Mucosa of descending colon (tissue), 3 donors: ENCODE measurements around the gene HARBI1. TPM values are rescaled to one million over a fixed set of nuclear protein-coding genes. Genes with fewer than 3 reads are reported as not detected.

ENCODE experiments used
- ATAC-seq: fragments of 200-7000 bp; cut with Tn5 transposase; one replicate; pipeline ENCODE4 v1.9.1; 2020; ENCODE audit warnings: mild to moderate bottlenecking, moderate library complexity
- DNase-seq, 3 donors: peaks; one replicate each; pipeline ENCODE4 v3.0.0-alpha.2; 2020
- H3K36me3 ChIP-seq: fragments of 200-600 bp; one replicate; pipeline ENCODE4 v1.8.0; 2021; ENCODE audit warnings: low read depth, mild to moderate bottlenecking
- H3K4me1 ChIP-seq: fragments of 200-600 bp; one replicate; pipeline ENCODE4 v1.8.0; 2021; ENCODE audit warnings: low read depth, mild to moderate bottlenecking
- H3K4me3 ChIP-seq: fragments of 200-600 bp; one replicate; pipeline ENCODE4 v1.8.0; 2021; ENCODE audit warnings: mild to moderate bottlenecking
- H3K9me3 ChIP-seq: fragments of 200-600 bp; one replicate; pipeline ENCODE4 v1.8.0; 2021; ENCODE audit warnings: mild to moderate bottlenecking
- CTCF ChIP-seq: fragments of 200-600 bp; IDR thresholded peaks from one replicate; pipeline ENCODE4 v1.8.0; 2022; ENCODE audit warnings: antibody characterized with exemption, mild to moderate bottlenecking
- intact Hi-C, 2 donors: fragments of 100-400 bp; cut with DNase I in 1 of 2; cut with micrococcal nuclease in 1 of 2; formaldehyde crosslinking; loops; one replicate each; pipeline versions ENCODE4 v1.11.0 to v1.11.1; 2022; cut with DNase I, micrococcal nuclease
- total RNA-seq, 3 donors: library from RNA; stranded (reverse); fragmentation: NEBNext Ultra II Directional in 2 of 3; extraction: Animal tissue kit (Norgen Biotek cat#: 25700) in 2 of 3; gene quantifications; one replicate each; pipeline versions ENCODE4 v1.2.1 to v1.2.4, GENCODE V29; 2021 to 2023
- donor health status: DM: no; HTN: no; CAD: no; lungs with moderate emphysema.
- donor health status: DM: no; HTN: no; CAD: no.
- donor health status: DM: no; HTN: yes; CAD: no.

Gene HARBI1
- total RNA-seq, 3 donors from 2014 or later = 4.5 to 6.0 (median 5.7) TPM

- intact Hi-C loops = loop anchor here in 1 of 2 donors (5.0 kb wide), 1 partner anchor 76 kb away; no protein-coding TSS in a partner anchor
- Histone ChIP-seq H3K4me1 (peaks cover 25% of the 10 kb centered on the region), H3K9me3 (no peaks in the 10 kb centered on the region), H3K36me3 (no peaks in the 10 kb centered on the region), H3K4me3 (peak overlapping the region; percentile 94)
- no peak for TF ChIP-seq CTCF
- DNase-seq (no peak), ATAC-seq (no peak)
These were observed 916 bp upstream of the HARBI1 start for GRCh38 chr11:46617972-46618314.

GRCh38 chr11:46616551-46617133 lies 385 bp downstream of the HARBI1 start:
- no peak for TF ChIP-seq CTCF
- H3K4me1 ChIP-seq = peaks cover 25% of the 10 kb centered on the region
- DNase-seq (no peak), ATAC-seq (peak; percentile 3)
- intact Hi-C loops = loop anchor here in 1 of 2 donors (5.0 kb wide), 1 partner anchor 74 kb away; no protein-coding TSS in a partner anchor
- no peaks in the 10 kb centered on the region for H3K36me3 ChIP-seq
- no peaks in the 10 kb centered on the region for H3K9me3 ChIP-seq
- H3K4me3 ChIP-seq = peak overlapping the region; percentile 29

GRCh38 chr11:46615756-46616155 lies 1.3 kb downstream of the HARBI1 start:
- H3K9me3 ChIP-seq = no peaks in the 10 kb centered on the region
- no peak for DNase-seq
- peaks cover 25% of the 10 kb centered on the region for H3K4me1 ChIP-seq
- no peaks in the 10 kb centered on the region for H3K36me3 ChIP-seq
- H3K4me3 ChIP-seq = no peak overlapping the region
- TF ChIP-seq CTCF = no peak
- ATAC-seq = no peak
- intact Hi-C loops = loop anchor here in 1 of 2 donors (5.0 kb wide), 1 partner anchor 73 kb away; no protein-coding TSS in a partner anchor

- TF ChIP-seq CTCF = no peak
- H3K36me3 ChIP-seq = no peaks in the 10 kb centered on the region
- H3K9me3 ChIP-seq = no peaks in the 10 kb centered on the region
- no peak for ATAC-seq
- intact Hi-C loops = no loop called here
- DNase-seq = no peak
- H3K4me3 ChIP-seq = no peak overlapping the region
- peaks cover 6% of the 10 kb centered on the region for H3K4me1 ChIP-seq
These were observed 4.7 kb downstream of the HARBI1 start for GRCh38 chr11:46612326-46612725.

- intact Hi-C loops = no loop called here
- H3K4me1 ChIP-seq = peaks cover 6% of the 10 kb centered on the region
These were observed 5.3 kb downstream of the HARBI1 start for GRCh38 chr11:46611526-46612304.

More at GRCh38 chr11:46611526-46612304, 5.3 kb downstream of the HARBI1 start:
- DNase-seq (peak in 1 of 3 donors; percentile 31), ATAC-seq (peak; percentile 35)
- no peak for TF ChIP-seq CTCF
- H3K9me3 ChIP-seq = no peaks in the 10 kb centered on the region
- no peak overlapping the region for H3K4me3 ChIP-seq
- no peaks in the 10 kb centered on the region for H3K36me3 ChIP-seq
